ENCODE results near the gene ZMIZ1.
"Not testable (repeated sequence)": the region's sequence is repeated elsewhere in the genome, so short reads cannot be mapped to it uniquely, and the experiment has no call there.

The ZMIZ1 gene

GRCh38 chr10:79029478-79030390 is 39.0 kb upstream of the ZMIZ1 start:
- DNase-seq (ENCODE audit: low read depth), result no peak

GRCh38 chr10:79030705-79031104 is 38.1 kb upstream of the ZMIZ1 start:
- DNase-seq (ENCODE audit: low read depth), result no peak

DNA sequence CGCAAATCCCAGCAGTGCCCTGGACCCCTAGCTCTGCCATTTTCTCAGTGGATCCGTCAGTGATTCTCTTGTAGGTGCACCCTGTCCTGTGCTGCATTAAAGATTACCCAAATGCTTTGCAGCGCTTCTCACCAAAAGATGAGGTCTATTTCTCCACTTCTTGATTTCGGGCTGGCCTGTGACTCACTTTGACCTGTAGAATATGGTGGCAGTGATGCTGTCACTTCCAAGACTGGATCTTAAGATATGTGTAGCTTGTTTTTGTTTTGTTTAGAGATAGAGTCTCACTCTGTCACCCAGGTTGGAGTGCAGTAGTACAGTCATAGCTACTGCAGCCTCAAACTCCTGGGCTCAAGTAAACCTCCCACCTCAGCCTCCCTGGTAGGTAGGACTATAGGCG is 37.0 kb upstream of the ZMIZ1 start:
- DNase-seq (ENCODE audit: low read depth), result no peak

- no peak for DNase-seq (ENCODE audit: low read depth)
Observed at GRCh38 chr10:79034271-79034876, 34.4 kb upstream of the ZMIZ1 start.

DNA sequence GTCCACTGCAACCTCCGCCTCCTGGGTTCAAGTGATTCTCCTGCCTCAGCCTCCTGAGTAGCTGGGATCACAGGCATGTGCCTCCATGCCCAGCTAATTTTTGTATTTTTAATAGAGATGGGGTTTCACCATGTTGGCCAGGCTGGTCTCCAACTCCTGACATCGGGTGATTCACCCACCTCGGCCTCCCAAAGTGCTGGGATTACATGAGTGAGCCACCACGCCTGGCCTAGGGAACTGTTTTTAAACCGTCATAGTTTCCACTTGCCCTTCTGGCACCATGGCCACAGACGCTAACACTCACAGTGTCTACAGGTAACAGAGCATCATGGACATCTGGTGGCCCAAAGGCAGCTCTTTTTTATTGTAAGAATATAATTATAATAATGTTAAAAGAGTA is 32.4 kb upstream of the ZMIZ1 start:
- not testable (repeated sequence) for DNase-seq (ENCODE audit: low read depth)

DNA sequence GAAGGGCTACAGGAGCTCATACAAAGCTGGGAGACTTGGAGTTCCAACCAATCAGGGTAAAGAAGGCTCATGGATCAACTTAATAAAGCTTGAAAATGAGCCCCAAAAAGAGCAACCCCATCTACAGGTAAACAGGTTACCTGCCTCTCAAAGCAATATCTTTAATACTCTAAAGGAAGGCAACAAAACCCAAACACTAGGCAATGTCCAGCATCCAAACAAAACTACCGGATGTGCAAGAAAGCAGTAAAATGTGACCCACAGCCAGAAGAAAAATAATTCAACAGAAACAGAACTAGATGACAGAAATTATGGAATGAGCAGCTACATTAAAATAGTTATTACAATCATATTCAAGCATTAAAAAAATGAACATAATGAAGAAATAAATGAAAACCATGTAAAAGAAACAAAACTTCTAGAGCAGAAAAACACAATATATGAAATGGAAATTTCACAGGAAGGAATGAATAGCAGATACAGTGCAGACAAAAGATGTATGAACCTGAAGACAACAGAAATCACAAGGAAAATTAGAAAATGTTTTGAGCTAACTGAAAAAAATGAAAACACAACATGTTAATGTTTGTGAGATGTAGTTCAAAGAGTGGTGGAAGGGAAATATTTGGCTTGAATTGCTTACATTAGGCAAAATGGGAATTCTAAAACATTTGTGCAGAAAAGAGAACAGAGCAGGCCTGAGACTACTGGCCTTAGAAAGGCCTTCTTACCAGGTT is 30.5 kb upstream of the ZMIZ1 start:
- DNase-seq (ENCODE audit: low read depth), result no peak

DNA sequence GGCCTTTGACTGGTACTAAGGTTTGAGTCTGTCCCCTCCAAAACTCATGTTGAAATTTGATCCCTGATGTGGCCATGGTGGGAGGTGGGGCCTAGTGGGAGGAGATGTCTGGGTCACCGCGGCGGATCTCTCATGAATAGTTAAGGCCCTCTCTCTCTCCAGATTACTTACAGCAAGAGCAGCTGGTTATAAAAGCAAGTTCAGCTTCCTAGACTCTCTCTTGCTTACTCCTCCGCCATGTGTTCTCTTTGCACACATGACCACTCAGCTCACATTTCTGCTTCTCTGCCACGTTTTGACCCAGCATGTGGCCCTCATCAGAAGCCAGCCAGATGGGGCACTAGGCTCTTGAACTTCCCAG is 29.9 kb upstream of the ZMIZ1 start:
- DNase-seq (ENCODE audit: low read depth), result no peak

- DNase-seq (ENCODE audit: low read depth), result no peak
Observed at GRCh38 chr10:79042639-79043411, 25.9 kb upstream of the ZMIZ1 start.

DNA sequence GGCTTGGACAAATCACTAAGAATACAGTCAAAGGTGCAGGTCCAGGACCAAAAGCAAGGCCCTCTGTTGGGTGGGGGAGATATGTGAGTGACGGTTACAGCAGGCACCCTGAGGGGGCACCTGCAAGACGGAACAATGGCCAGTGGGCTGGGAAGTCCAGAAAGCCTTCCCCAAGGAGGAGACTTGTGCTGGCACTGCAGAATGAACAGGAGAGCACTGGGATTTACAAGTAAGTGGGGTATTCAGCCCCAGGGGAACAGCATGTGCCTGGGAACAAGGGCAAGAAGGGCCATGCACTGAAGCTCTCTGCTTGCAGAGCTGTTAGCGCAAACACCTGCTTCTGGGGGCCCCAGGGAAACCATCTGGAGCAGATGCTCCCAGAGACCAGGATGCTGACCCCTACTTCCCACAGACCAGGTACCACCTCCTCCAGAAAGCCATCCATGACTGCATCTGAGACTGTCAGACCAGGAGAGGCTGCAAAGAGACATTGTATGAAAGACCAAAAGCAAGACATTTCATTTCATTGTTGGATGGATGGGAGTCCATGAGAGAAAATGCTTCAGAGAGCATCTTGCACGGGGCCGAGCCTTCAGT is 24.6 kb upstream of the ZMIZ1 start:
- no peak for DNase-seq (ENCODE audit: low read depth)

DNA sequence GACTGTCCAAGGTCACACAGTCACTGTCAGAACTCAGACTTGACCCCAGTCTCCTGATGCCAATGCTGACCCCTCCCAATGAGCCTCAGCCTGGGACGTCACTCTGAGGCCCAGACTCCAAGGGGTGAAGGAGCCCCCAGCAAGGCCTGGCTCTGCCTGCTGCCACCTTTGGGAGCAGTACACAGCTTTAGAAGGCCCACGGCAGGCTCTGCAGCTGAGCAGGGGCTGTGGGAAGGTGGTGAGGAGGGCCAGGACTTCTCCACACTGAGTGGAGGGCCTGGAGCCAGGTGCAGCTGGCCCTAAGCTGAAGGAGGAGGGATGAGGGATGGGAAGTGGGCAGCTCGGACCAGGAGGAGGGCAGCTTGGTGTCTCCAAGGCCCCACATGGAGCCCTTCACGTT is 23.9 kb upstream of the ZMIZ1 start:
- no peak for DNase-seq (ENCODE audit: low read depth)

GRCh38 chr10:79045566-79046175 is 23.1 kb upstream of the ZMIZ1 start:
- DNase-seq (ENCODE audit: low read depth), result no peak

GRCh38 chr10:79046326-79046725 is 22.4 kb upstream of the ZMIZ1 start:
- no peak for DNase-seq (ENCODE audit: low read depth)

DNA sequence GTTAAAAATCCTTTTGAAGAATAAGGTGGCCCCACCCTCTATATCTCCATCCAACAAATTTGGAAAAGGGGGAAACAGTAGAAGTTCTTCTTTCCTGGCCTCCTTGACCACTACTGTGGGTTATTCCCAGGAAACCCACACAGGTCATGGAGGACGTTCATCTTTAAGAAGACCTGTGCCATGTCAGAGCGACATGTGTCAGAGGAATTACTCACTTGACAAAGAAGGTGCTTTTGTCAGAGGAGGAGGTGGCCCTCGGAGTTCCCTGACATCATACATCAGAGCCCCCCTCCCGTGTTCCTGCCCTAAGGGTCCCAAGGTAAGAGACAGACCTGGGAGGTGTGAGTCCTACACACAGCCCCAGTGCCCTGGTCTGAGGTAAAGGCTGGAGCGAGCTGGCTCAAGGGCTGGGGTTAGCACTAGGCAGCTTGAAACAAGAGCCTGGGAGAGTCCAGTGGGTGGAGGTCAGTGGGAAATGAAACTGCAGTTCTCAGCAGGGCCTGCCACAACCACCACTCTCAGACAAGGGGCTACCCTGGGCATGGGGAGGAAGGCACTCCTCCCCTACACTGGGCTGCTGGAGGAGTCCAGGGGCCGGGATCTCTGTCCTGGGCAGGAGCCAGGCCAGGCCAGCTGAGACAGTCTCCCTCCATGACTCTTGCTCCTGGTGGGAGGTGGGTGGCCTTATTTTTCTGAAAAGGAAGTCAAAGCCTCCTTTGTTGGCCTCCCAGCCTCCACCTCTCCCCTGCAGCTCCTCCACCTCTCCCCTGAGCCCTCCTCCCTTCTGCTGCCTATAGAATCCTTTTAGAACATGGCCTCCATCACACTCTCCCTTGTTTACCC is 21.8 kb upstream of the ZMIZ1 start:
- DNase-seq (ENCODE audit: low read depth), result no peak

GRCh38 chr10:79047584-79047874 is 21.2 kb upstream of the ZMIZ1 start:
- no peak for DNase-seq (ENCODE audit: low read depth)

GRCh38 chr10:79047875-79048638 is 20.7 kb upstream of the ZMIZ1 start:
- no peak for DNase-seq (ENCODE audit: low read depth)

DNA sequence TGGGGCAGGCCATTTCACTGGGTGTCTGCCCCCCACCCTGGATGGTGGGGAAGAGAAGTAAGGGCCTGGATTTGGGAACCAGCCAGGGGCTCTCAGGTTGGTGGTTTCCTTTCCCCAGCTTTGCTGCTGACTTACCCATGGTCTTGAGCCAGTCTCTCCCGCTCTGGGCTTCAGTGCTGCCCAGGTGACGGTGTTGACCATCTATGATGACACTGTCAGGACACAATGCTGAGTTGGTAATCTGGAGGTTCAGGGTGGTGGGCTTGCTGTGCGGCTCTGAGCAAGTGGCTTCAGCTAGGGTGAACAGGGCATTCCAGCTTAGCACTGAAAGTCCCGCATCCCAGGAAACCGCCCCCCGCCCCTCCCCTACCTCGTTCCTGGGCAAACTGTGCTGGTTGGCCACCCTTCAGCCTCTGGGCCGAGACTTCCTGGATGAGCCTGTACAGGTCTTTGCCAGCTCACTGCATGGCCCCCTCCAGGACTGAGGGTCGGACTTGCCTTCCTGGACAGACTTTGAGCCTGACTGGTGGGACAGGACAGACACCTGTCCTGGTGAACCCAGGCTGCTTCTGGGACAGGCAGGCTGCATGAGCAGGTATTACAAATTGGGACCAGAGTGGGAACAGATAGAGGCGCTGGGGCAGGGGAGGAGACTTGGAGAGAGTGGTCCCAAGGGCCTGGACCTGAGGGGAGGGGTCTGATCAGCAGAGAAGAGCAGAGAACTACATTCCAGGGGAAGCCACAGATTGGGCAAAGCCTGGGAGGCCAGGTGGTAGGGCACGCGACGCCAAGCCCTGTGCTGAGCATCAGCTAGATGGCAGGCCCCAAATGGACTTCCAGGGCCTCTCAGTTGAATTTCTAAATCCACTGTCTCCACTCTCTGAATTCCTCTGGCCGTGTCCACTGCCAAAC is 19.9 kb upstream of the ZMIZ1 start:
- DNase-seq (ENCODE audit: low read depth), result no peak

DNA sequence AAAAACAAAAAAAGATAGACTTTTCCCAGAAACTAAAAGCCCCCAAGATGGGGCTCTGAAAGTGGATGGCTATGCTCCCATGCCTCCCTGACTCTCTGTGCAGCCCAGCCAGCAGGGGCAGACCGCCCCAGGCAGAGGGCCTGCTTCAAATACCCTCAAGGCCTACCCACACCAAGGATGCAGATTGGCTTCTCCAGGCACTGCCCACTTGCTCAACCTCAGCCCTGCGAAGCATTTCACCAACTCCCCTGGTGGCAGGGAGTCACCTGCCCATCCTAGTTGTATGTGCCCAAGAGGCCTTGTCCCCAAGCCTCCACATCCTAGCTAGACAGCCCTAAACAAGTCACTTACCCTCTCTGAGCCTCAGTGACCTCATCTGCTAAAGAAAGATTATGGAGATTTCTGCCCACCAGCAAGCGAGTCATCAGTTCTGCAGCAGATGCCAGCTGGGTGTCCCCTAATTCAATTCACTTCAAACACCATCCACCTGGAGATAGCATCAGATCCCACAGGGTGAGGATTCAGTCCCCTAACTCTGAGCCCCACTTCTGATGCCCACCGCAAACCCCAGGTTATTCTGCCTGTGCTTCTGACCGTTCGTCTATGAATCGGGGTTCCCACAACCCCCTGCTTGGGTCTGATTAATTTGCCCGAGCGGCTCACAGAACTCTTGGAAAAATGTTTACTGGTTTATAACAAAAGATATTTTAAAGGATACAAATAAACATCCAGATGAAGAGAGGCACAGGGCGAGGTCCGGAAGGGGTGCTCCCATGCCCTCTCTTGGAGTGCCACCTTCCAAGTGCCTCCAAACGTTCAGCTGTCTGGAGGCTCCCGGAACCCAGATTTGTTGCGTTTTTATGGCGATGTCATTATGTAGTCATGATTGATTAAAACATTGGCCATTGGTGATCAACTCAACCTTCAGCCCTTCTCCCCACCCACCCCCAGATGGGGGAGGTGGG is 18.6 kb upstream of the ZMIZ1 start:
- DNase-seq (ENCODE audit: low read depth), result no peak

Data from stromal cell of bone marrow (primary cell).